HepG2 (cell line): ENCODE data around the gene B4GALT5. TPM values are rescaled to one million over a fixed set of nuclear protein-coding genes. Genes with fewer than 3 reads are reported as not detected.

Source experiments
- CCAR2 ChIP-seq: fragments of 200-400 bp; formaldehyde crosslinking; optimal IDR thresholded peaks from 2 replicates; pipeline ENCODE3; 2018; ENCODE audit warnings: low read depth, mild to moderate bottlenecking, low read length, moderate library complexity
- CENPX ChIP-seq: sonication (generic); formaldehyde crosslinking; IDR thresholded peaks from 2 replicates; pipeline ENCODE4 v1.9.0; 2021; ENCODE audit warnings: mild to moderate bottlenecking, missing genetic modification reagents, moderate library complexity
- CREB1 ChIP-seq, 2 experiments: fragments of 450-650 bp in 1 of 2; IDR thresholded peaks; 2 replicates each; pipeline ENCODE4 v1.6.1; 2016 to 2017; ENCODE audit warnings: control low read depth in 1 of 2, mild to moderate bottlenecking in 1 of 2, missing compliant biosample characterization in 1 of 2, missing genetic modification characterization in 1 of 2
- EP300 ChIP-seq, 3 experiments: sonication (generic) in 1 of 3; formaldehyde crosslinking in 1 of 3; IDR thresholded peaks; 2 replicates each; pipeline versions ENCODE4 v1.5.1 to v1.6.1; 2011 to 2020; ENCODE audit warnings: low read depth in 2 of 3, low read length in 2 of 3, borderline replicate concordance in 1 of 3, improper control_type of control experiment in 1 of 3, mild to moderate bottlenecking in 1 of 3, missing genetic modification reagents in 1 of 3, moderate library complexity in 1 of 3
- FOXJ3 ChIP-seq: sonication (generic); formaldehyde crosslinking; IDR thresholded peaks from 2 replicates; pipeline ENCODE4 v1.4.0; 2020; ENCODE audit warnings: missing genetic modification reagents, mild to moderate bottlenecking, borderline replicate concordance
- GMEB1 ChIP-seq: sonication (generic); formaldehyde crosslinking; IDR thresholded peaks from 2 replicates; pipeline ENCODE4 v1.5.1; 2020; ENCODE audit warnings: missing genetic modification reagents, mild to moderate bottlenecking, borderline replicate concordance
- HMGXB3 ChIP-seq: sonication (generic); formaldehyde crosslinking; IDR thresholded peaks from 2 replicates; pipeline ENCODE4 v1.4.0; 2020; ENCODE audit warnings: missing genetic modification reagents, borderline replicate concordance
- IRF9 ChIP-seq: sonication (generic); formaldehyde crosslinking; IDR thresholded peaks from 2 replicates; pipeline ENCODE4 v1.8.0; 2022; ENCODE audit warnings: missing genetic modification reagents, mild to moderate bottlenecking, borderline replicate concordance
- ISX ChIP-seq: sonication (generic); formaldehyde crosslinking; conservative IDR thresholded peaks from 2 replicates; pipeline ENCODE4 v1.5.0; 2020; ENCODE audit warnings: missing genetic modification reagents
- KLF6 ChIP-seq: IDR thresholded peaks from 2 replicates; pipeline ENCODE4 v1.8.0; 2016; ENCODE audit warnings: missing biosample characterization, missing genetic modification reagents
- KLF9 ChIP-seq: IDR thresholded peaks from 2 replicates; pipeline ENCODE4 v1.6.1; 2016; ENCODE audit warnings: low read depth
- MEIS2 ChIP-seq: sonication (generic); formaldehyde crosslinking; IDR thresholded peaks from 2 replicates; pipeline ENCODE4 v1.9.0; 2021; ENCODE audit warnings: mild to moderate bottlenecking, missing genetic modification reagents
- MXD3 ChIP-seq: IDR thresholded peaks from 2 replicates; pipeline ENCODE4 v1.6.1; 2016; ENCODE audit warnings: mild to moderate bottlenecking, missing biosample characterization, missing genetic modification reagents
- RELA ChIP-seq: sonication (generic); formaldehyde crosslinking; IDR thresholded peaks from 2 replicates; pipeline ENCODE4 v1.4.0; 2020; ENCODE audit warnings: missing genetic modification reagents
- SIN3A ChIP-seq: IDR thresholded peaks from 2 replicates; pipeline ENCODE4 v1.6.1; 2011; ENCODE audit warnings: low read depth, mild to moderate bottlenecking, control low read depth, low read length, borderline replicate concordance
- SNAI1 ChIP-seq: sonication (generic); formaldehyde crosslinking; IDR thresholded peaks from 2 replicates; pipeline ENCODE4 v1.5.0; 2020; ENCODE audit warnings: mild to moderate bottlenecking, missing genetic modification reagents, borderline replicate concordance
- TARDBP ChIP-seq: sonication (generic); formaldehyde crosslinking; IDR thresholded peaks from 2 replicates; pipeline ENCODE4 v1.8.0; 2022; ENCODE audit warnings: mild to moderate bottlenecking, missing genetic modification reagents
- ZFAT ChIP-seq: sonication (generic); formaldehyde crosslinking; conservative IDR thresholded peaks from 2 replicates; pipeline ENCODE4 v1.8.1; 2023; ENCODE audit warnings: missing genetic modification reagents, inconsistent platforms
- ZNF274 ChIP-seq: sonication (generic); formaldehyde crosslinking; IDR thresholded peaks from 2 replicates; pipeline ENCODE4 v1.5.1; 2020; ENCODE audit warnings: mild to moderate bottlenecking, missing genetic modification reagents
- ZNF335 ChIP-seq: sonication (generic); formaldehyde crosslinking; IDR thresholded peaks from 2 replicates; pipeline ENCODE4 v1.4.0; 2020; ENCODE audit warnings: missing genetic modification reagents
- ZNF431 ChIP-seq: sonication (generic); formaldehyde crosslinking; IDR thresholded peaks from 2 replicates; pipeline ENCODE4 v1.9.0; 2022; ENCODE audit warnings: missing genetic modification reagents, low read depth, mild to moderate bottlenecking, borderline replicate concordance
- ZNF468 ChIP-seq: sonication (generic); formaldehyde crosslinking; IDR thresholded peaks from 2 replicates; pipeline ENCODE4 v1.8.0; 2022; ENCODE audit warnings: mild to moderate bottlenecking, moderate library complexity, missing genetic modification reagents
- polyA plus RNA-seq, 8 experiments: library from polyadenylated mRNA; depleted of rRNA in 3 of 8; stranded (reverse) in 7 of 8; unstranded in 1 of 8; fragments of >200 nt; fragmentation: Illumina TruSeq in 4 of 8; extraction: Trizol in 4 of 8; gene quantifications; 2 replicates each; pipeline versions ENCODE4 v1.2.1 to v1.2.3, GENCODE V29; 2011 to 2016; ENCODE audit warnings: low read depth in 4 of 8, missing spikeins in 1 of 8, mixed read lengths in 1 of 8; ENCODE audit not compliant: insufficient read depth in 1 of 8
- total RNA-seq, 5 experiments: library from RNA; depleted of rRNA; stranded (reverse); fragments of >200 nt; fragmentation: Illumina TruSeq; extraction: Trizol; gene quantifications; 2 replicates each; pipeline ENCODE4 v1.2.3, GENCODE V29; 2016; ENCODE audit warnings: low read depth in 1 of 5

B4GALT5 gene
- total and polyA plus RNA-seq, 2 of the 13 experiments (the other 11 are each of a cell fraction or from before 2014, with no cell fraction given) = 27.3 to 30.9 TPM

- TF ChIP-seq MEIS2 (CRISPR knock-in tag) (no peak), SNAI1 (CRISPR knock-in tag) (no peak), FOXJ3 (CRISPR knock-in tag) (no peak), EP300 (IDR thresholded peaks at IDR 0.05; ENCODE audit: low read depth in 2 of 2, low read length in 2 of 2) (0 out of 4 replicates have a peak, but pooled peaks of 1 of the 2 experiments have one; percentile 21), EP300 (CRISPR knock-in tag; IDR thresholded peaks at IDR 0.05; ENCODE audit: borderline replicate concordance) (no peak), TARDBP (no peak), CCAR2 (no peak), GMEB1 (CRISPR knock-in tag) (no peak), IRF9 (CRISPR knock-in tag) (no peak), SIN3A (no peak), KLF9 (CRISPR knock-in tag) (no peak), KLF6 (CRISPR knock-in tag) (no peak; the same call in 1 of the 2 replicates), CREB1 (IDR thresholded peaks at IDR 0.05) (peak; percentile 79), CREB1 (CRISPR knock-in tag; IDR thresholded peaks at IDR 0.05) (no peak), HMGXB3 (CRISPR knock-in tag) (no peak), ZNF468 (CRISPR knock-in tag) (no peak), ZFAT (CRISPR knock-in tag) (no peak), ZNF335 (CRISPR knock-in tag) (0 out of 2 replicates have a peak, but pooled peaks have one; percentile 18), ZNF431 (CRISPR knock-in tag) (no peak), ZNF274 (CRISPR knock-in tag) (0 out of 2 replicates have a peak, but pooled peaks have one; percentile 40), MXD3 (no peak), CENPX (CRISPR knock-in tag) (no peak), ISX (CRISPR knock-in tag) (no peak), RELA (CRISPR knock-in tag) (no peak)
These were observed 36.9 kb downstream of the B4GALT5 start (continued) for GRCh38 chr20:49676581-49677291.
